ENCODE results near the gene TRMT6.
A peak's percentile ranks its signal among the peaks of the same experiment; 100 is the strongest.

Gene TRMT6

GRCh38 chr20:5927749-5928462 is 22.4 kb downstream of the TRMT6 start:
- Histone ChIP-seq H3K4me3 (ENCODE audit: extremely low read depth, insufficient read depth, low read length, poor library complexity, severe bottlenecking) (no peak overlapping the region), H3K9me3 (ENCODE audit: control insufficient read depth, low read length) (no peaks in the 10 kb centered on the region)
- 92 to 93% methylated on average over 11 of the region's 11 CpGs for WGBS, 2 experiments (ENCODE audit: insufficient coverage in 2 of 2)

GRCh38 chr20:5925551-5925950 is 24.8 kb downstream of the TRMT6 start:
- WGBS, 2 experiments (ENCODE audit: insufficient coverage in 2 of 2): 92 to 100% methylated on average over 1 to 2 of the region's 3 CpGs
- Histone ChIP-seq H3K4me3 (ENCODE audit: extremely low read depth, insufficient read depth, low read length, poor library complexity, severe bottlenecking) (no peak overlapping the region), H3K27ac (ENCODE audit: low read depth, low read length, severe bottlenecking) (no peak overlapping the region), H3K4me1 (ENCODE audit: control insufficient read depth, insufficient read depth, low read length, poor library complexity, severe bottlenecking) (peaks cover under 1% of the 10 kb centered on the region), H3K36me3 (ENCODE audit: control insufficient read depth, insufficient read depth, low read length) (no peaks in the 10 kb centered on the region), H3K9me3 (ENCODE audit: control insufficient read depth, low read length) (no peaks in the 10 kb centered on the region)

More at GRCh38 chr20:5927749-5928462, 22.4 kb downstream of the TRMT6 start:
- Histone ChIP-seq H3K27ac (ENCODE audit: low read depth, low read length, severe bottlenecking) (no peak overlapping the region), H3K36me3 (ENCODE audit: control insufficient read depth, insufficient read depth, low read length) (no peaks in the 10 kb centered on the region), H3K4me1 (ENCODE audit: control insufficient read depth, insufficient read depth, low read length, poor library complexity, severe bottlenecking) (no peaks in the 10 kb centered on the region)

- H3K9me3 ChIP-seq (ENCODE audit: control insufficient read depth, low read length): no peaks in the 10 kb centered on the region
- peaks cover 20% of the 10 kb centered on the region for H3K4me1 ChIP-seq (ENCODE audit: control insufficient read depth, insufficient read depth, low read length, poor library complexity, severe bottlenecking)
- no peak overlapping the region for H3K4me3 ChIP-seq (ENCODE audit: extremely low read depth, insufficient read depth, low read length, poor library complexity, severe bottlenecking)
- H3K36me3 ChIP-seq (ENCODE audit: control insufficient read depth, insufficient read depth, low read length): no peaks in the 10 kb centered on the region
- 89 to 100% methylated on average over 1 to 4 of the region's 5 CpGs for WGBS, 2 experiments (ENCODE audit: insufficient coverage in 2 of 2)
- H3K27ac ChIP-seq (ENCODE audit: low read depth, low read length, severe bottlenecking): no peak overlapping the region
Observed at GRCh38 chr20:5923493-5923892, 26.8 kb downstream of the TRMT6 start.

- 67 to 75% methylated on average over 1 of the region's 1 CpG for WGBS, 2 experiments (ENCODE audit: insufficient coverage in 2 of 2)
- H3K9me3 ChIP-seq (ENCODE audit: control insufficient read depth, low read length): no peaks in the 10 kb centered on the region
- H3K4me3 ChIP-seq (ENCODE audit: extremely low read depth, insufficient read depth, low read length, poor library complexity, severe bottlenecking): no peak overlapping the region
- H3K27ac ChIP-seq (ENCODE audit: low read depth, low read length, severe bottlenecking): no peak overlapping the region
- H3K4me1 ChIP-seq (ENCODE audit: control insufficient read depth, insufficient read depth, low read length, poor library complexity, severe bottlenecking): peaks cover 23% of the 10 kb centered on the region
- H3K36me3 ChIP-seq (ENCODE audit: control insufficient read depth, insufficient read depth, low read length): no peaks in the 10 kb centered on the region
Observed at GRCh38 chr20:5920581-5920980, 29.8 kb downstream of the TRMT6 start.

GRCh38 chr20:5919626-5920544 is 30.4 kb downstream of the TRMT6 start:
- Histone ChIP-seq H3K9me3 (ENCODE audit: control insufficient read depth, low read length) (no peaks in the 10 kb centered on the region), H3K4me3 (ENCODE audit: extremely low read depth, insufficient read depth, low read length, poor library complexity, severe bottlenecking) (no peak overlapping the region), H3K27ac (ENCODE audit: low read depth, low read length, severe bottlenecking) (peak overlapping the region; percentile 95), H3K36me3 (ENCODE audit: control insufficient read depth, insufficient read depth, low read length) (no peaks in the 10 kb centered on the region), H3K4me1 (ENCODE audit: control insufficient read depth, insufficient read depth, low read length, poor library complexity, severe bottlenecking) (peaks cover 23% of the 10 kb centered on the region)
- 76 to 91% methylated on average over 5 to 6 of the region's 8 CpGs for WGBS, 2 experiments (ENCODE audit: insufficient coverage in 2 of 2)

GRCh38 chr20:5918856-5919625 is 31.3 kb downstream of the TRMT6 start:
- Histone ChIP-seq H3K27ac (ENCODE audit: low read depth, low read length, severe bottlenecking) (peak overlapping the region; percentile 95), H3K4me1 (ENCODE audit: control insufficient read depth, insufficient read depth, low read length, poor library complexity, severe bottlenecking) (peaks cover 23% of the 10 kb centered on the region), H3K4me3 (ENCODE audit: extremely low read depth, insufficient read depth, low read length, poor library complexity, severe bottlenecking) (no peak overlapping the region), H3K36me3 (ENCODE audit: control insufficient read depth, insufficient read depth, low read length) (no peaks in the 10 kb centered on the region), H3K9me3 (ENCODE audit: control insufficient read depth, low read length) (no peaks in the 10 kb centered on the region)
- WGBS, 2 experiments (ENCODE audit: insufficient coverage in 2 of 2): 47 to 56% methylated on average over 3 of the region's 3 CpGs

GRCh38 chr20:5914859-5915258 is 35.5 kb downstream of the TRMT6 start:
- Histone ChIP-seq H3K4me1 (ENCODE audit: control insufficient read depth, insufficient read depth, low read length, poor library complexity, severe bottlenecking) (peaks cover 16% of the 10 kb centered on the region), H3K9me3 (ENCODE audit: control insufficient read depth, low read length) (no peaks in the 10 kb centered on the region), H3K36me3 (ENCODE audit: control insufficient read depth, insufficient read depth, low read length) (no peaks in the 10 kb centered on the region), H3K4me3 (ENCODE audit: extremely low read depth, insufficient read depth, low read length, poor library complexity, severe bottlenecking) (no peak overlapping the region), H3K27ac (ENCODE audit: low read depth, low read length, severe bottlenecking) (no peak overlapping the region)
- 56 to 60% methylated on average over 1 of the region's 1 CpG for WGBS, 2 experiments (ENCODE audit: insufficient coverage in 2 of 2)

GRCh38 chr20:5913166-5913565 is 37.2 kb downstream of the TRMT6 start:
- Histone ChIP-seq H3K4me3 (ENCODE audit: extremely low read depth, insufficient read depth, low read length, poor library complexity, severe bottlenecking) (no peak overlapping the region), H3K36me3 (ENCODE audit: control insufficient read depth, insufficient read depth, low read length) (no peaks in the 10 kb centered on the region), H3K9me3 (ENCODE audit: control insufficient read depth, low read length) (no peaks in the 10 kb centered on the region), H3K27ac (ENCODE audit: low read depth, low read length, severe bottlenecking) (no peak overlapping the region), H3K4me1 (ENCODE audit: control insufficient read depth, insufficient read depth, low read length, poor library complexity, severe bottlenecking) (peaks cover under 1% of the 10 kb centered on the region)
- 100% methylated on average over 1 of the region's 2 CpGs; no CpG with 5 or more reads in 1 of the 2 experiments for whole genome bisulfite sequencing, 2 experiments (ENCODE audit: insufficient coverage in 2 of 2)

- Histone ChIP-seq H3K4me3 (ENCODE audit: extremely low read depth, insufficient read depth, low read length, poor library complexity, severe bottlenecking) (no peak overlapping the region), H3K9me3 (ENCODE audit: control insufficient read depth, low read length) (no peaks in the 10 kb centered on the region), H3K4me1 (ENCODE audit: control insufficient read depth, insufficient read depth, low read length, poor library complexity, severe bottlenecking) (no peaks in the 10 kb centered on the region), H3K27ac (ENCODE audit: low read depth, low read length, severe bottlenecking) (no peak overlapping the region), H3K36me3 (ENCODE audit: control insufficient read depth, insufficient read depth, low read length) (no peaks in the 10 kb centered on the region)
- WGBS, 2 experiments (ENCODE audit: insufficient coverage in 2 of 2): 67 to 84% methylated on average over 3 to 4 of the region's 6 CpGs
Observed at GRCh38 chr20:5910186-5910585, 40.1 kb downstream of the TRMT6 start.

GRCh38 chr20:5908981-5909380 is 41.4 kb downstream of the TRMT6 start:
- Histone ChIP-seq H3K27ac (ENCODE audit: low read depth, low read length, severe bottlenecking) (no peak overlapping the region), H3K4me3 (ENCODE audit: extremely low read depth, insufficient read depth, low read length, poor library complexity, severe bottlenecking) (no peak overlapping the region), H3K4me1 (ENCODE audit: control insufficient read depth, insufficient read depth, low read length, poor library complexity, severe bottlenecking) (no peaks in the 10 kb centered on the region), H3K36me3 (ENCODE audit: control insufficient read depth, insufficient read depth, low read length) (no peaks in the 10 kb centered on the region), H3K9me3 (ENCODE audit: control insufficient read depth, low read length) (no peaks in the 10 kb centered on the region)
- 67% methylated on average over 1 of the region's 2 CpGs; no CpG with 5 or more reads in 1 of the 2 experiments for WGBS, 2 experiments (ENCODE audit: insufficient coverage in 2 of 2)
